GM21381 (cell line): Measurements from ENCODE around the gene SIN3A.
"Not testable (repeated sequence)": the region's sequence is repeated elsewhere in the genome, so short reads cannot be mapped to it uniquely, and the experiment has no call there.

Source experiments
- ATAC-seq: cut with Tn5 transposase; IDR thresholded peaks from one replicate; pipeline ENCODE4 v1.9.1; 2021; ENCODE audit warnings: mild to moderate bottlenecking, moderate library complexity; ENCODE audit not compliant: unreplicated experiment

Gene SIN3A

DNA sequence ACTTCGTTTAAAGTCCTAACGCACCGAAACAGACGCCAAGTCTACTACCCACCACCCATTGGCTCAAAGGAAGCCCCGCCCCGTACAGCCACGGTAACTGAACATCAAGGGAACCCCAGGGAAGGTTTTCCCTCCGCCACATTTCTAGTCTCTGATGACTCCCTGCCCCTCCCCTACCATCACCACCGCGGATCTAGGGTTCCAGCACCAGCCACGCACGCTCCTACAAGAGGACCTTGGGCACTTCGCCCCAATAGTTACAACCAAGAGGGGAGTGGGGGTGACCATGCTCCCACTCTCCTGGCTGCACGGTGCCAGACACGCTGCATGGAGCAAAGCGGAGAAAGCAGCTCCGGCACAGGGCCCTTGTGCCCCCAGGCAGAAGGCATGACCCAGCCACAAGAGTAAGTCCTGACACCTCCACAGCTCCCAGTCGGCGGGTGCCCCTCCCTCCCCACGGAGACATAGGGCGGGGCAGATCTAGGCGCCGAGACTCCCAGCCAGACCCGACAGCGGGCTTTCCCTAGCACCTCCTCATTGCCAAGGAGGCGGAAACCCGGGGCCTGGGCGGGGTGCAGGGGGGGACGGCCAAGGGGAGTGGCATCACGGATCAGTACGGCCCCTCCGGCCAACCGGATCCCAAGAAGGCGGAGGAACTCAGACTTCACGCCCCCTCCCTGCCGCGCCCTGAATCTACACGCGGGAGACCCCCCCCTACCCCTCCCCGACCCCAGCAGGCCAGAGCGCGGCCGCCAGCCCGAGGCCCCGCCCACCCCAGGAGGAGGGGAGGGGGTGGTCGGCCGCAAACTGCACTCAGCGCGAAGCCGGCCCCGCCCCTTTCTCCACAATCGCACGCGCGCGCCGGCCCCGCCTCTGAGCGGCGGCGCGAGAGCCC, 936 bp downstream of the SIN3A start:
- peak; percentile 18 for ATAC-seq

DNA sequence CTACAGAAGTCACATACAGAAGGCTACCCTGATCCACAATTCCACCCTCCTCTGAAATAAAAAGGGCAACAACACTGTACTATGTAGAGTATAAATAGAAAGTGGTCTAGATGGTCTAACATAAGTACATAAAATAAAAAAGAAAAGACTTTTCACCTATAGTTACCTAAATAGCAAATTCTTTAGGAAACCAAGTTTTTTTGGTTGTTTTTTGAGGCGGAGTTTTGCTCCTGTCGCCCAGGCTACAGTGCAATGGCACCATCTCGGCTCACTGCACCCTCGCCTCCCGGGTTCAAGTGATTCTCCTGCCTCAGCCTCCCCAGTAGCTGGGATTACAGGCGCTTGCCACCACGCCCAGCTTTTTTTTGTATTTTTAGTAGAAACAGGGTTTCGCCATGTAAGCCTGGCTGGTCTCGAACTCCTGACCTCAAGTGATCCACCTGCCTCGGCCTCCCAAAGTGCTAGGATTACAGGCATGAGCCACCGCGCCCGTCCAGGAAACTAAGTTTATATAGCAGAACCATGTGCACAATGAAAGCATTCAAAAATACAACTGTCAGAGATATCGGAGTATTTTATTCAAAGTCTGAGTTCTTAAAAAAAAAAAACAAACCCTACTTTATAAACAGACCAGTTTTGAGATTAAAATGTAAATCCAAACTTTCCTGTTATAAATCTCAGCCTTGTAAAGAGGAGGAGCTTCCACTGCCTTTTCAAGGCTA, 1.7 kb downstream of the SIN3A start:
- ATAC-seq: no peak

DNA sequence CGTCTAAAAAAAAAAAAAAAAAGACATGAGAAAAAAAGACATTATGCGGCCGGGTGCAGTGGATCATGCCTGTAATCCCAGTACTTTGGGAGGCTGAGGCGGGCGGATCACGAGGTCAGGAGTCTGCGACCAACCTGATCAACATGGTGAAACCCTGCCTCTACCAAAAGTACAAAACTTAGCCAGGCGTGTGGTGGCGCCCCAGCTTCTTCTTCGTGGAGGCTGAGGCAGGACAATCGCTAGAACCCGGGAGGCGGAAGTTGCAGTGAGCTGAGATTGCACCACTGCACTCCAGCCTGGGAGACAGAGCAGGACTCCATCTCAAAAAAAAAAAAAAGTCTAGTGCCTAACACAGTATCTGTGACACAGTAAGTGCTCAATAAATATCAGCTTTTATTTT, 3.3 kb downstream of the SIN3A start:
- not testable (repeated sequence) for ATAC-seq

DNA sequence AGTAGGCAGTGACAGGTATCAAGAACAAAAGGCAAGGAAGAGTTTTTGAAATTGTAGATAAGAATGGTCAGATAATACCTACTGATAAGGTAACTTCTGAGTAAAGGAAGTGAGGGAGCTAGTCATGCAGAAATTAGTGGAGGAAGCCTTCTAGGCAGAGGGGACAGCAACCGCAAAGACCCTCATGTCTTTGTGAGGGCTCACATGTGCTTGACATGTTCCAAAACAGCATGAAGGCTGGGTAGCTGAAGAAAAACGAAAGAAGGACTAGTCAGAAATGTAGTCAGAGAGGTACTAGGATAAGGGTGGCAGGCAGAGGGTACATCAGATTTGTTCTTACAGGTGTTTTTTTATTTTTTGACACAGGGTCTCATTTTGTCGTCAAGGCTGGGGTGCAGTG, 5.3 kb downstream of the SIN3A start:
- ATAC-seq: no peak

DNA sequence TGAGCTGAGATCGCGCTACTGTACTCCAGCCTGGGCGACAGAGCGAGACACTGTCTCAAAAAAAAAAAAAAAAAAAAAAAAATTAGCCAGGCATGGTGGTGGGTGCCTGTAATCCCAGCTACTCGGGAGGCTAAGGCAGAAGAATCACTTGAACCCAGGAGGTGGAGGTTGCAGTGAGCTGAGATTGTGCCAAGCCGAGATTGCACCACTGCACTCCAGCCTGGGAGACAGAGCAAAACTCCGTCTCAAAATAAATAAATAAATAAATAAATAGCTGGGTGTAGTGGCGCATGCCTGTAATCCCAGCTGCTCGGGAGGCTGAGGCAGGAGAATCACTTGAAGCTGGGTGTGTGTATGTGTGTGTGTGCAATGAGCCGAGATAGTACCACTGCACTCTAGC, 6.2 kb downstream of the SIN3A start:
- ATAC-seq: not testable (repeated sequence)

DNA sequence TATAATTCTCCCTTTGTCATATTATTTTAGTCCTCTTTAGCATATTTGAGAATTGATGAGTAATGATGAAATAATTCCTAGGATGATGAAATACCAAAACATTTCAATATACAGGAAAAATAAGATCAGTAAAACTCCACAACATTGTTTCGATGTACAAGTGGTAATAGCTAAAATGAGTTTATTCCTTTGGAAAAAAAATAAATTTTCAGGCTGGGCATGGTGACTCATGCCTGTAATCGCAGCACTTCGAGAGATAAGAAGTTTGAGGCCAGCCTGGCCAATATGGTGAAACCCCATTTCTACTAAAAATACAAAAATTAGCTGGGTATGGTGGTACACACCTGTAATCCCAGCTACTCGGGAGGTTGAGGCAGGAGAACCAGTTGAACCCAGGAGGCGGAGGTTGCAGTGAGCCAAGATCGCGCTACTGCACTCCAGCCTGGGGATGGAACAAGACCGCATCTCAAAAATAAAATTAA, 7.5 kb downstream of the SIN3A start:
- not testable (repeated sequence) for ATAC-seq

DNA sequence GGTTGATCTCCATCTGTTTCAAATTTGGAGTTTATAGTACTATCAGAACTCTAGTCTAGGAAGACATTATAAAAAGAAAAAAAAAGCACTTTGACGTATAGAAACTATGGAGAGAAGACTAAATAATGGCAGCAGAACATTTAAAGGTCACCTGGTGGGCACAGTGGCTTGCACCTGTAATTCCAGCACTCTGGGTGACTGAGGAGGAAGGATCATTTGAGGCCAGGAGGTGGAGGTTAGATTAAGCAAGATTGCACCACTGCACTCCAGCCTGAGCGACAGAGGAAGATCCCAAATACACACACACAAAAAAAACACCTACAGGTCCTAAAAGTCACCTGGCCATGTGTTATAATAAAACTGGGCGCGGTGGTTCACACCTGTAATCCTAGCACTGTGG, 13.8 kb downstream of the SIN3A start:
- no peak for ATAC-seq

DNA sequence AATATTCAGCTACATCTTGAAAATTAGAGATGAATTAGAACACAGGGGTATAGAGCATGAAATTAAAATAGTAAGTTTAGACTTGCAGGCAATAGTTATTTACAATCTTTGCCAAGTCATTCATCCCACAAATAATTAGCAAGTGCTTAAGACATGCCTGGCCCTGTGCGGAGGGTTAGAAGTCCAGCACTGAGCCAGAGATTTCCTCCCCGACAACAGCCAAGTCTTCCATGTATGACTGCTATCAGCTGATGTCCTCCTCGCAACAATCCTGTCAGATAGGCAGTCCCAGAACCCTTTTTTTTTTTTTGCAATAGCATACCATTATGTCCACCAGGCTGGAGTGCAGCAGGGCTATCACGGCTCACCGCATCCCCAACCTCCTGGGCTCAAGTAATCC, 14.6 kb downstream of the SIN3A start:
- no peak for ATAC-seq

DNA sequence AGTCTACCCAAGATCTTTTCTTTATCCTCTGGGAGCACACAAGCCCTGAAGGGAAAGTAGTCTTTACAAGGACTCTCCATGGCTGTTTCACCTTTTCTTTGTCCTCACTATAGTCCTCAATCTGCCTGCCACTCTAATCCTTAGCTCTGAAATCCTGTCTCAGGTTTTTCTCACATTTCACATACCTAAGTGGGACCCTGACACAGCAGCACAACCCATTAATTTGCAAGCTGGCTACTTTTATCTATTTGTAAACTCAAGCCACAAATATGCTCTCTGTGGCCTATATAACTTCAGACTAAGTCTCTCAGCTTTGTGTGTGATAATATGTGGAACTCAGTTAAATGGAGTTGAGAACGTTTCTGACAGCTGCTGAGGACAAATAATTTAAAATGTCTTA, 19.8 kb downstream of the SIN3A start:
- no peak for ATAC-seq

DNA sequence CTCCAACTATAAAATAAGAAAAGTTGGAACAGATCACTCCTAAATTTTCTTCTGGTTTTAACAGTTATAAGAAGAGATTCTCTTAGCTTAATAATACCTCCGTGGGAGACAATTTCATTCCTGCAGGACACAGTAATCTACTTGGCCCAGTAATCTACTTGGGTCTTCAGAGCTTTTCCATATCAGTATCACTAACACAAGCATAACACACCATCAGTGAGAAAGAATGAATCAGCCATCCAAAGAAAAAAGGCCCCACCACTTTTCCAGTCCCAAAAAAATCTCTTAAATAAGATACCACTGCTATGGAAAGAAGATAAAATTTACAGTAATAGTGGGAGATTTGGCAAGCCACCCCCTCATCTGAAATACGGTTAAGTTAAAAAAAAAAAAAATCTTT, 20.2 kb downstream of the SIN3A start:
- ATAC-seq: no peak

DNA sequence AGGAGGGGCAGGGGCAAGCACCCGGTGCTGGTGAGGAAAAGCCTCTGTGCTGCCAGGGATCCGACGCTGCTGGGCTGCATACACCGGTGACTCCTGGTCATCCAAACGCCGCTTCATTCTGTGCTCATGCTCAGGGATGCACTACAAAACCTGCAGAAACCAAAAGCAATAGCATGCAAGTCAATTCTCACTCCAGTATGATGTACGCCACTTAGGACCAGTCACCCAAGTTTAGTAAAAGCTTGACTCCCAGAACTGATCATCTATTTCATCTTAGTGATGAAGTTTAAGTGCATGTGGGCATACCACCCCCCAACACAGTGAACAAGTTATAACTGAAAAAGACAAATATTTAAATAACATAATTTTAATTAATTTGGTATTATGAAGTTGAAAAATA, 21.2 kb downstream of the SIN3A start:
- no peak for ATAC-seq

DNA sequence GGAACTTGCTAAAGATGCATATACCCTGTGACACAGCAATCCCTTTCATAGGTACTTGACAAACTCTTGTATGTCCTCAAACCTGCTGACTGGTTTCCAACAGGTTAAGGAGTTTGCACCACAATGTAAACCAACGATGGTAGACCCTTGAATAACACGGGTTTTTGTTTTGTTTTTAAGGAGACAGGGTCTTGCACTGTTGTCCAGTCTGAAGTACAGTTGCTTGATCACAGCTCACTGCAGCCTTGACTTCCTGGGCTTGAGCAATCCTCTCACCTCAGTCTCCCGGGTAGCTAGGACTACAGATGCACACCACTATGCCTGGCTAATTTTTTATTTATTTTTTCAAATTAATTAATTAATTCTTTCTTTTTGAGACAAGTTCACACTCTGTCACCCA, 23.3 kb downstream of the SIN3A start:
- ATAC-seq: no peak

DNA sequence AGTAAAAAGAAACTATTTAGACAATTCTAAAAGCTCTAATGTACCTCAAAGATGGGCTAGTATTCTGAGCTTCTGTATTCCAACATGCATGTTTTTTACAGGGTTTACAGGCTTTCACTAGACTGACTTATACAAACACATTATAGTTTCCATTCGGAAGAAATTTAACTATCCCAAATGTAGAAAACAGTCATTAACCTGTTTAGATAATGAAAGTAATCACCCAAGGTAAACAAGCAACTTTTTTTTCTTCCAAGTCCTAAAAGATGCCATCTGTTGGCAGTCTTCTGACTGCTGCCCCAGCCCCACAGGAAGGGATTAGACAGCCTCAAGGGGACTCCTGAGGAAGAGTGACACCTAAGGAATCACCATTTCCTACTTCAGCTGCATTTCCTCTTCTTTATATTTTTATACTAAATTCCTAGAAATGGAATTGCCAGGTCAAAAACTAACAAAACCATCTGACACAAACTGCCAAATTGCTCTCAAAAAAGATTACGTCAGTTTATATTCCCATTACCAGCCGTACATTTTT, 25.5 kb downstream of the SIN3A start:
- ATAC-seq: no peak

DNA sequence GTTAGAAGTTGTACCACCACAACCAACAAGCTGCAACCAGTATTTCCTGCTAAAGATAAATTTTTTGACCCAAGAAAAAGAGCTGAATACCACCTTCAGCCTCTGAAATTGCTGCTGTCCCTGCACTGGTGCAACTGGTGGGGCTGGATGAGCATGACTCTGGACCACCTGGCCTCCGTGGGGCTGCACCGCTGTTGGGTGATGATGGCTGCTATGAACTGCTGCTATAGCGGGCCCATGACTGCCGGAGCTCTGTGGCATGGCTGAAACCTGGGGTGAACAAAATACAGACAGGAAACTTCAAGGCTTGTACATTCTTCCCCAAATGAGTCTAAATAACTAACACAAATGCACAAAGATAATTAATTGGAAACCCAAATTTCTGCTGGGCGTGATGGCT, 28.9 kb downstream of the SIN3A start:
- ATAC-seq: no peak

DNA sequence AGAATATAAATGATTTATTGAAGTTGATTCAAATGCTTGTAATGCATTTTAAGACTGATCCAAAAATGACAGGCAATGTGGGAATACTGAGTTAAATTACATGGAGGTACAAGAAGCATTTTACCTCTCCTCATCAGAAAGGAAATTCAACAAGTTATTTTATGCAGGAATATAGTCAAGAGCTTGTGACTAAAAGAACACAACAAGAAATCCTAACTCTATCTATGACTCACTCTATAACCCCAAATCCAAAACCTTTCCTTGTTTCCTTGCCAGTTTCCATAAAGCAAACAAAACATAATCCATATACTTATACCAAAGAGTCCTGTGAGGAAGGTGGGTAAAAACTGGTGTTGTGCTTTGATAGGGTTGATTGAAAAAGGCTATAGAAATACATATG, 30.8 kb downstream of the SIN3A start:
- no peak for ATAC-seq

DNA sequence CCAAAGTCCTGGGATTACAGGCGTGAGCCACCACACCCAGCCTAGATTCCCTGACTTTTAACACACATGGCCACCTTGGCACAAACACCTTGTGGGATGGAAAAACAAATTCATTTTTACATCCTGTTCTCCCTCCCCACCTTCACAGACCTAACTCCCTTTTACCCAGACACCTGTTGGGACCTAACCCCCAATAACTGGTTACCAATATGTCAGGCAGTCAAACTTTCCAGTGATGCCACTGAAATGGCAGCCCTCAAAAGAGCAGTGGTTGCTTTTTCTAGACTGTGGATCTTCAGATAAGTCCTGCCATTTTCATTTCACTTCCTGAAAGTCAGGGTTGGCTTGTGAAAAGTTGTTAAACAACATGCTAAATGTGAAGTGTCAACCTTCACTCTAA, 34.9 kb downstream of the SIN3A start:
- no peak for ATAC-seq

DNA sequence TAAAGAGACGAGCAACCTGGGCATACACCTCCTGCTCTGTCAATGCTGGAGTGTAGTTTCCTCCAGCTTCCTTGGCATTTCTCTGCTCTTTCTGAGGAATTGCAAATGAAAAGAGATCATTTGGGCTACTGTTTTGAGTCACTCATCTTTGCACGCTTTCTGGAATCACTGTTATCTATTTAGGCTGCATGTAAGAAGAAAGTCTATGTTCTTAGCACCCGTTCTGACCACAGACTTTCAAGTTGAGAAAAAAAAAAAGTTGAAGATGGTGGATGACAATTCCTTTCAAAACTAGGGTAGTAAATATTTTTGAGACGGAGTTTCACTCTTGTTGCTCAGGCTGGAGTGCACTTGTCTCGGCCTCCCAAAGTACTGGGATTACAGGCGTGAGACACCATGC, 41.3 kb downstream of the SIN3A start:
- no peak for ATAC-seq

DNA sequence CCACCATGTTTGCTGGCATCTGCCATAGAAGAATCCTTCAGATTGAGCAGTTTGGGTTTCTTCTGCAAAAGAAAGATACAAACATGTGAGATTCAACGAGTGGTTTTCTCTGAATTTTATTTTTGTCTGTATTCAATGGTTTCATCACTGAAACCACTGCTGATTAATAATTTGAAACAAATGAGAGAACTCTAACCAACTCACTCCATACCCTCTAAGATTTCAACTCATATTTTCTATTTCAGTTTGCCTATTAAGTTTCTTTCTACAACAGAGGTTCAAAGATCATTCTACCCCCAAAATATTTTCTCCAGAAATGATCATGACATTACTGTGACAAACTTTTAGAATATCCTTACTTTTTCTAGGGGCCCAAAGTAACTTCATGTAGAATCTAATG, 44.4 kb downstream of the SIN3A start:
- no peak for ATAC-seq

DNA sequence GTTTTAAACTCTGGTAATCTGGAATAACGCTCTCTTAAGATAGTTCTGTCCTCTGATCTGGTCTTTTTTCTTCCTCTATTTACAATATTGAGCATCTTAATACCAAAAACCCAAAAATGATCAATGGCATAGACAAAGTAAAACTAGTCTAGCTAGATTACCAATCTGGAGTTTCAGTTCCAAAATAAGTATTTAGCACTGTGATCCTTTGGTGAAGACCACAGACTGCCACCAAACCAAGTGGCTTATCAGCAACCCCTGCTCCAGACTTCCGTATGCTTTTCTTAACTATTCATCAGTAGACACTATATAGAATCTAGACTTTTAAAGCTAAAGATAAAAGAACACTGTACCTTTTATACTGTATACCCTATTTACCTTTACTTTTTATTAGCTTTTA, 47.6 kb downstream of the SIN3A start:
- no peak for ATAC-seq

DNA sequence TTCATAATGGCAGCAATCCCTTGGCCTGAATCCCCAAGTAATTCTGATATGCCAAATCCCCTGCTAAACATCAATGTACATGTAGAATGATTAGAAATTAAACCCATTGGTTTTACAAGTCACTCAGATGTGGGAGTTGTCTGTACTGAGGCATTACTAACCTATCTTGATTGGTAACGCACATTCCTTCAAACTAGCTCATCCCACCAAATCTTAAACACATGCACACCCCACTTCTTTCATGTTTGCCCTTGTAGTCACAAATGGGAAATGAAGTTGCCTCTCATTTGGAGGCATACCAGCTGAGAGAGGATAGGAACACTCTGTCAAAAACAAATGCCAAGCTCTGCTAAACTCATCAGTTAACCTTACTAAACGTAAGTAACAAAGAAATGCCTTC, 54.0 kb downstream of the SIN3A start:
- no peak for ATAC-seq

DNA sequence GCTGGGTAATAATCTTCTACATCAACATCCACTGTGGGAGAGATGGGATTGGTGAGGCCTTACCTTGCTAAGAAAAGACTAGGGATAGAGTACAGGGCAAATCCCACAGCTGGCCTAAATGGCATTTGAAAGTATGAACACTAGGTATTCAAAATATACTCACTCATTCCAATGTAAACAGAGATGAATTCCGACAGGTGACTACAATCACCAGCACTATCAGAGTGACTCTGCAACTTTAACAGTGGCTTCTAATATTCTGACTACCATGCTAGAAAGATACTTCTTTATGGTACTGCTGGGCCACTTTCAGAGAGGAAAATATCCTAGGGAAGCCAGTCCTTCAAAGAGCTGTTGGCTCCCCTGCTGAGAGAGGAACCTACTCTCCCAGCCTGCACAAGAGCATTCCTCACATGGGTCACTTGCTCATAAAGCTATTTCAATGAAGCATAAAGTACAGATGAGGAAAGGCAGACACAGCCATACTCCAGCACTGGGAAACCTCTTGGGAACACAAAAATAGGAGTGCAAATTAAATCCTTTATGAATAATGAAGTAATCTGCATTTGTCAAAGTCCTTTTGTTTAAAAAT, 61.6 kb downstream of the SIN3A start:
- no peak for ATAC-seq

DNA sequence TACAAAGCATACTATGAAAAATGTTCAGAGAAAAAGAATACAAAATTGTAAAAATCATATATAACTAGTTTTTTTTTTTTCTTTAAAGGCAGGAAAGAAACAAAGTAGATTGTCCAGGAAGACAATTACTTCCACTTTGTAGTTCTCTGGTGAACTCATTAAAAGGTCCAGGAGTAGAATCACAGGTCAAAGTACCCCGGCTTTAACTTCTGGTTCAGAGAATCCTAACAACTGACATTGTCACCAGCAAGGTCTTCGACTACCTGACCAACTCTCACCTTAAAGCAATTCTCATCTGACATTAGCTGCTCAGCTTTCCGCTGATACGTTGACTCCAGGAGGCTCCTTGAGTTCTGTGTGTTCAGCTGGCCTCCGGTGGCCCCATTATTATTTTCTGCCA, 67.5 kb downstream of the SIN3A start:
- not testable (repeated sequence) for ATAC-seq
